HCT116 (cell line): ENCODE data around the gene CHRNE.

Experiments
- EZH2 ChIP-seq: fragments of 200-600 bp; sonication (generic); IDR thresholded peaks from 2 replicates; pipeline ENCODE4 v1.6.1; 2017; ENCODE audit warnings: antibody characterized with exemption, mixed run types
- FOSL1 ChIP-seq: IDR thresholded peaks from 2 replicates; pipeline ENCODE4 v1.6.1; 2012; ENCODE audit warnings: low read depth
- JUND ChIP-seq: IDR thresholded peaks from 2 replicates; pipeline ENCODE4 v1.6.1; 2012
- POLR2A ChIP-seq: IDR thresholded peaks from 2 replicates; pipeline ENCODE4 v1.7.0; 2011; ENCODE audit warnings: borderline replicate concordance; ENCODE audit not compliant: insufficient read depth, insufficient read length; ENCODE audit errors: extremely low read depth
- POLR2AphosphoS5 ChIP-seq: IDR thresholded peaks from 2 replicates; pipeline ENCODE4 v1.6.1; 2011; ENCODE audit warnings: mild to moderate bottlenecking, low read depth, low read length, moderate library complexity
- RAD21 ChIP-seq: IDR thresholded peaks from 2 replicates; pipeline ENCODE4 v1.6.1; 2012; ENCODE audit warnings: low read depth, mild to moderate bottlenecking
- SRF ChIP-seq: IDR thresholded peaks from 2 replicates; pipeline ENCODE4 v1.6.1; 2012; ENCODE audit warnings: low read depth
- TCF7L2 ChIP-seq: IDR thresholded peaks from 2 replicates; pipeline ENCODE4 v1.7.0; 2011; ENCODE audit warnings: borderline replicate concordance, inconsistent platforms; ENCODE audit not compliant: insufficient read depth, insufficient read length; ENCODE audit errors: extremely low read depth
- ZNF274 ChIP-seq: fragments of 200-500 bp; sonication (Bioruptor generic); IDR thresholded peaks from 2 replicates; pipeline ENCODE4 v1.6.1; 2014; ENCODE audit warnings: mild to moderate bottlenecking, low read depth, low read length, inconsistent platforms
- TF ChIP-seq, protein P1 (sequence below), 3 experiments: fragments of 200-600 bp in 1 of 3; sonication (generic) in 1 of 3; IDR thresholded peaks in 2 of 3; conservative IDR thresholded peaks in 1 of 3; 2 replicates each; pipeline ENCODE4 v1.5.1; 2012 to 2017; ENCODE audit warnings: low read depth in 2 of 3, low read length in 2 of 3, antibody characterized with exemption in 1 of 3, borderline replicate concordance in 1 of 3, control low read depth in 1 of 3, mild to moderate bottlenecking in 1 of 3, mixed read lengths in 1 of 3, mixed run types in 1 of 3, moderate library complexity in 1 of 3; ENCODE audit not compliant: insufficient read depth in 1 of 3

GRCh38 chr17:4893272-4893671, 9.6 kb downstream of the CHRNE start:
- TF ChIP-seq, protein P1, sequence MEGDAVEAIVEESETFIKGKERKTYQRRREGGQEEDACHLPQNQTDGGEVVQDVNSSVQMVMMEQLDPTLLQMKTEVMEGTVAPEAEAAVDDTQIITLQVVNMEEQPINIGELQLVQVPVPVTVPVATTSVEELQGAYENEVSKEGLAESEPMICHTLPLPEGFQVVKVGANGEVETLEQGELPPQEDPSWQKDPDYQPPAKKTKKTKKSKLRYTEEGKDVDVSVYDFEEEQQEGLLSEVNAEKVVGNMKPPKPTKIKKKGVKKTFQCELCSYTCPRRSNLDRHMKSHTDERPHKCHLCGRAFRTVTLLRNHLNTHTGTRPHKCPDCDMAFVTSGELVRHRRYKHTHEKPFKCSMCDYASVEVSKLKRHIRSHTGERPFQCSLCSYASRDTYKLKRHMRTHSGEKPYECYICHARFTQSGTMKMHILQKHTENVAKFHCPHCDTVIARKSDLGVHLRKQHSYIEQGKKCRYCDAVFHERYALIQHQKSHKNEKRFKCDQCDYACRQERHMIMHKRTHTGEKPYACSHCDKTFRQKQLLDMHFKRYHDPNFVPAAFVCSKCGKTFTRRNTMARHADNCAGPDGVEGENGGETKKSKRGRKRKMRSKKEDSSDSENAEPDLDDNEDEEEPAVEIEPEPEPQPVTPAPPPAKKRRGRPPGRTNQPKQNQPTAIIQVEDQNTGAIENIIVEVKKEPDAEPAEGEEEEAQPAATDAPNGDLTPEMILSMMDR (IDR thresholded peaks at IDR 0.05 in 2 of 3, conservative IDR thresholded peaks at IDR 0.05 in 1 of 3; ENCODE audit: borderline replicate concordance in 1 of 3, insufficient read depth in 1 of 3, low read depth in 2 of 3, low read length in 2 of 3): no peak
- no peak for TF ChIP-seq FOSL1
- no peak for TF ChIP-seq ZNF274
- TF ChIP-seq POLR2AphosphoS5: no peak
- TF ChIP-seq EZH2: no peak
- TF ChIP-seq TCF7L2: no peak
- no peak for TF ChIP-seq RAD21
- TF ChIP-seq JUND: no peak
- TF ChIP-seq POLR2A: no peak
- TF ChIP-seq SRF: no peak
